GM19452 (cell line): ENCODE data around the gene C1orf122.

Experiments
- ATAC-seq: cut with Tn5 transposase; IDR thresholded peaks from one replicate; pipeline ENCODE4 v1.9.1; 2021; ENCODE audit not compliant: unreplicated experiment

C1orf122 gene

GRCh38 chr1:37844536-37844935, 36.9 kb downstream of the C1orf122 start:
- ATAC-seq: no peak

- no peak for ATAC-seq
These were observed 37.6 kb downstream of the C1orf122 start for GRCh38 chr1:37845049-37845646.

- ATAC-seq: no peak
These were observed 38.2 kb downstream of the C1orf122 start for GRCh38 chr1:37845786-37846185.

- no peak for ATAC-seq
These were observed 39.2 kb downstream of the C1orf122 start for GRCh38 chr1:37846647-37847339.

GRCh38 chr1:37849480-37849879, 41.9 kb downstream of the C1orf122 start:
- no peak for ATAC-seq

- ATAC-seq: no peak
These were observed 42.9 kb downstream of the C1orf122 start for GRCh38 chr1:37850352-37850955.

- ATAC-seq: no peak
These were observed 43.7 kb downstream of the C1orf122 start for GRCh38 chr1:37851262-37851661.

- no peak for ATAC-seq
These were observed 44.2 kb downstream of the C1orf122 start for GRCh38 chr1:37851782-37852210.

GRCh38 chr1:37853157-37853556, 45.6 kb downstream of the C1orf122 start:
- no peak for ATAC-seq

- ATAC-seq: no peak
These were observed 46.8 kb downstream of the C1orf122 start for GRCh38 chr1:37854406-37854805.
